Ascending aorta (tissue), 2 donors: ENCODE data around the gene VSIR. TPM values are rescaled to one million over a fixed set of nuclear protein-coding genes. Genes with fewer than 3 reads are reported as not detected.

Experiments
- DNase-seq, 2 donors: peaks; one replicate each; pipeline ENCODE4 v3.0.0-alpha.2; 2019; ENCODE audit warnings: low spot score in 2 of 2
- H3K27ac ChIP-seq, 2 donors: fragments of 200-600 bp; sonication (generic); one replicate each; pipeline ENCODE4 v1.5.1; 2016 to 2017; ENCODE audit warnings: mild to moderate bottlenecking in 1 of 2
- H3K27me3 ChIP-seq: fragments of 200-600 bp; sonication (generic); one replicate; pipeline ENCODE4 v1.5.1; 2017
- H3K36me3 ChIP-seq, 2 donors: fragments of 200-600 bp; sonication (generic); one replicate each; pipeline ENCODE4 v1.5.1; 2016
- H3K4me1 ChIP-seq, 2 donors: fragments of 200-600 bp; sonication (generic); one replicate each; pipeline ENCODE4 v1.5.1; 2016 to 2017; ENCODE audit warnings: mild to moderate bottlenecking in 1 of 2
- H3K4me3 ChIP-seq, 2 donors: fragments of 200-600 bp; sonication (generic); one replicate each; pipeline ENCODE4 v1.5.1; 2016 to 2017; ENCODE audit warnings: mild to moderate bottlenecking in 1 of 2
- H3K9me3 ChIP-seq, 2 donors: fragments of 200-600 bp; sonication (generic); one replicate each; pipeline ENCODE4 v1.5.1; 2016
- CTCF ChIP-seq, 3 experiments: fragments of 200-600 bp in 2 of 3; fragments of 450-650 bp in 1 of 3; sonication (generic) in 2 of 3; IDR thresholded peaks; one replicate each; pipeline ENCODE4 v1.5.1; 2016 to 2019; ENCODE audit warnings: antibody characterized with exemption in 3 of 3, mild to moderate bottlenecking in 1 of 3, moderate library complexity in 1 of 3
- intact Hi-C: fragments of 100-400 bp; cut with DNase I; formaldehyde crosslinking; loops from one replicate; pipeline ENCODE4 v1.15.1; 2023
- total RNA-seq: library from RNA; depleted of rRNA; stranded (reverse); fragments of >200 nt; gene quantifications from one replicate; pipeline ENCODE4 v1.1.0, GENCODE V29; 2016

VSIR gene
- total RNA-seq, 1 donor from 2014 or later: 193 TPM

- no peak for DNase-seq
- H3K4me1 ChIP-seq: peaks cover 0 to 9% of the 10 kb centered on the region in 2 donors
- H3K4me3 ChIP-seq: no peak overlapping the region
- no peaks in the 10 kb centered on the region for H3K9me3 ChIP-seq
- H3K27me3 ChIP-seq: no peaks in the 10 kb centered on the region
- H3K36me3 ChIP-seq: no peaks in the 10 kb centered on the region
- intact Hi-C loops: no loop called here
- H3K27ac ChIP-seq: no peak overlapping the region
- TF ChIP-seq CTCF (IDR thresholded peaks at IDR 0.05): no peak
Measured at GRCh38 chr10:71777213-71777985, 4.1 kb upstream of the VSIR start.

GRCh38 chr10:71776481-71776925 lies 3.2 kb upstream of the VSIR start:
- TF ChIP-seq CTCF (IDR thresholded peaks at IDR 0.05): no peak
- DNase-seq: no peak
- Histone ChIP-seq H3K9me3 (no peaks in the 10 kb centered on the region), H3K4me1 (peaks cover 5 to 16% of the 10 kb centered on the region in 2 donors), H3K4me3 (no peak overlapping the region), H3K27me3 (no peaks in the 10 kb centered on the region), H3K36me3 (no peaks in the 10 kb centered on the region), H3K27ac (no peak overlapping the region)
- intact Hi-C loops: no loop called here

GRCh38 chr10:71774916-71775702 lies 1.8 kb upstream of the VSIR start:
- H3K27ac ChIP-seq: no peak overlapping the region
- intact Hi-C loops: loop anchor here (5.0 kb wide), 2 partner anchors 62 to 563 kb away; partner anchors contain the start of gene UNC5B

GRCh38 chr10:71772832-71773220 lies 494 bp downstream of the VSIR start:
- DNase-seq: no peak
- Histone ChIP-seq H3K36me3 (no peaks in the 10 kb centered on the region), H3K9me3 (no peaks in the 10 kb centered on the region), H3K4me1 (peaks cover 32 to 46% of the 10 kb centered on the region in 2 donors), H3K27ac (peak overlapping the region; percentile 94 to 98), H3K27me3 (no peaks in the 10 kb centered on the region), H3K4me3 (peak overlapping the region; percentile 69 to 85)
- TF ChIP-seq CTCF (IDR thresholded peaks at IDR 0.05): no peak
- intact Hi-C loops: loop anchor here (1.0 to 5.0 kb wide), 5 partner anchors 60 to 561 kb away; partner anchors contain the start of gene UNC5B

More at GRCh38 chr10:71774916-71775702, 1.8 kb upstream of the VSIR start:
- H3K4me3 ChIP-seq: no peak overlapping the region
- TF ChIP-seq CTCF (IDR thresholded peaks at IDR 0.05): no peak
- peak in 1 of 2 donors; percentile 76 for DNase-seq
- no peaks in the 10 kb centered on the region for H3K27me3 ChIP-seq
- H3K9me3 ChIP-seq: no peaks in the 10 kb centered on the region
- no peaks in the 10 kb centered on the region for H3K36me3 ChIP-seq
- H3K4me1 ChIP-seq: peaks cover 16 to 30% of the 10 kb centered on the region in 2 donors

GRCh38 chr10:71771821-71772617 lies 1.3 kb downstream of the VSIR start:
- no peak for TF ChIP-seq CTCF (IDR thresholded peaks at IDR 0.05)
- Histone ChIP-seq H3K27ac (peak overlapping the region; percentile 94 to 98), H3K4me1 (peaks cover 40 to 54% of the 10 kb centered on the region in 2 donors), H3K9me3 (no peaks in the 10 kb centered on the region), H3K27me3 (no peaks in the 10 kb centered on the region), H3K36me3 (no peaks in the 10 kb centered on the region), H3K4me3 (peak overlapping the region; percentile 69 to 85)
- intact Hi-C loops: loop anchor here (2.0 to 5.0 kb wide), 4 partner anchors 65 to 560 kb away; partner anchors contain the start of gene UNC5B
- DNase-seq: peak; percentile 64 to 93
